ENCODE measurements around the gene SEMA6A. TPM values are rescaled to one million over a fixed set of nuclear protein-coding genes. Genes with fewer than 3 reads are reported as not detected.
A peak's percentile ranks its signal among the peaks of the same experiment; 100 is the strongest.

Gene SEMA6A
- total and polyA plus RNA-seq, 10 donors: 0.88 to 78.6 (median 30.4) TPM

DNA sequence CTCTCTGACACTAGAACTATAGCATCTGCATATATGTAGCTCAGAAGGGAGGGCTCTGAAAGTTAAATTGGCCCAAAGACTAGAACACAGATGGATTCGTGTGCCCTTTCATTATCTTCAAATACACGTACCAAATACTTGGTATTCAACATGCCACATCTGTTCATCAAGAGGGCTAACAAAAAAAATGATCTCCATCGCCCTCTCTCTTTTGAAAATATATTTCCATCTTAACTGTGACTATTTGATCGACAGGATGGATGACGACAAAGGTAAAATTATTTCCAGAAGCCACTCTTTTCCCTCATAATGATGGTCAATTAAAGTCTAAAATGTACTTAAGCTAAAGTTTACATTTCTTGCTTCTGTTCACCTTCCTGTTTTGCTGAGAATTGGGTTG, 77.0 kb downstream of the SEMA6A start:
- H3K9me3 ChIP-seq: no peaks in the 10 kb centered on the region
- TF ChIP-seq, protein P1, sequence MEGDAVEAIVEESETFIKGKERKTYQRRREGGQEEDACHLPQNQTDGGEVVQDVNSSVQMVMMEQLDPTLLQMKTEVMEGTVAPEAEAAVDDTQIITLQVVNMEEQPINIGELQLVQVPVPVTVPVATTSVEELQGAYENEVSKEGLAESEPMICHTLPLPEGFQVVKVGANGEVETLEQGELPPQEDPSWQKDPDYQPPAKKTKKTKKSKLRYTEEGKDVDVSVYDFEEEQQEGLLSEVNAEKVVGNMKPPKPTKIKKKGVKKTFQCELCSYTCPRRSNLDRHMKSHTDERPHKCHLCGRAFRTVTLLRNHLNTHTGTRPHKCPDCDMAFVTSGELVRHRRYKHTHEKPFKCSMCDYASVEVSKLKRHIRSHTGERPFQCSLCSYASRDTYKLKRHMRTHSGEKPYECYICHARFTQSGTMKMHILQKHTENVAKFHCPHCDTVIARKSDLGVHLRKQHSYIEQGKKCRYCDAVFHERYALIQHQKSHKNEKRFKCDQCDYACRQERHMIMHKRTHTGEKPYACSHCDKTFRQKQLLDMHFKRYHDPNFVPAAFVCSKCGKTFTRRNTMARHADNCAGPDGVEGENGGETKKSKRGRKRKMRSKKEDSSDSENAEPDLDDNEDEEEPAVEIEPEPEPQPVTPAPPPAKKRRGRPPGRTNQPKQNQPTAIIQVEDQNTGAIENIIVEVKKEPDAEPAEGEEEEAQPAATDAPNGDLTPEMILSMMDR (IDR thresholded peaks at IDR 0.05 in 8 of 11, conservative IDR thresholded peaks at IDR 0.05 in 3 of 11): no peak
- TF ChIP-seq POLR2A (IDR thresholded peaks at IDR 0.05) (no peak), POLR2AphosphoS5 (IDR thresholded peaks at IDR 0.05) (no peak)
- H3K4me1 ChIP-seq: peaks cover 0 to 5% (median 0%) of the 10 kb centered on the region in 6 donors
- 88 to 94% (median 91%) methylated on average over 5 of the region's 5 CpGs for WGBS, 5 donors
- intact Hi-C loops (cut with DNase I; ENCODE audit: low total_unique reads): no loop called here
- H3K27ac ChIP-seq: peak overlapping the region in 2 of 8 donors; percentile 8 to 26
- H3K4me3 ChIP-seq: no peak overlapping the region
- no peaks in the 10 kb centered on the region for H3K27me3 ChIP-seq (replicated peaks in 1 of 7)
- no peak for DNase-seq
- peaks cover 0 to 27% (median 0%) of the 10 kb centered on the region in 6 donors for H3K36me3 ChIP-seq

DNA sequence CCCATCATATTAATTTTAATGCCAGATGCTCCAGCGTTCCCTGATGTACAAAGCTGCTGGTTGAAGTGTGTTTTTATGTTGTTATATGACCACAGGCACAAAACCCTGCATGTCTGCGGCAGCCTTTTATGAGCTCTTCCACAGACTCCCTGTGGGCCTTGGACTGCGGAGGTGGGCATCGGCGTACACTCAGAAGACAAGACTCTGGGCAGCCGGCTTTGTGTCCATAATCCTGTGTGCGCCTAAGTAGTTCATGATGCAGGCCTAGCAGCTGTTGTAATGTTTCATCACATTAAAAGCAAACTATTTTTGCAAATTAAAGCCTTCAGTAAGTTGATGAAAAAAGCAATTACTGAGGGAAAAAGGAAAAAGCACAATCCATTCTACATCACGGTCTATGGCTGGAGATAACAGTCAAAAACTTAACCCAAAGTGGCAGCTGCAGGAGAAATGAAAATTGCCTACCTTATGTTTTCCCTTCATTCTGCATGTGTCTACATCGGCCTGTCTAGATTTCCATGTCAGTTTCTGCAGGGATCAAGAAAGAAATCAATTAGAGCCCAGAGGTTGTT, 78.8 kb downstream of the SEMA6A start:
- WGBS, 5 donors: 92 to 98% (median 97%) methylated on average over 9 of the region's 9 CpGs
- Histone ChIP-seq H3K27ac (no peak overlapping the region), H3K4me3 (no peak overlapping the region), H3K4me1 (peaks cover 0 to 19% (median 6%) of the 10 kb centered on the region in 6 donors), H3K27me3 (replicated peaks in 1 of 7) (no peaks in the 10 kb centered on the region), H3K9me3 (no peaks in the 10 kb centered on the region), H3K36me3 (peaks cover 0 to 26% (median 0%) of the 10 kb centered on the region in 6 donors)
- intact Hi-C loops (cut with DNase I; ENCODE audit: low total_unique reads): no loop called here
- no peak for DNase-seq
- TF ChIP-seq POLR2AphosphoS5 (IDR thresholded peaks at IDR 0.05): no peak
- no peak for TF ChIP-seq POLR2A (IDR thresholded peaks at IDR 0.05)
- TF ChIP-seq, protein P1 (IDR thresholded peaks at IDR 0.05 in 8 of 11, conservative IDR thresholded peaks at IDR 0.05 in 3 of 11): no peak

- H3K9me3 ChIP-seq: no peaks in the 10 kb centered on the region
- intact Hi-C loops (cut with DNase I; ENCODE audit: low total_unique reads): no loop called here
- no peak for TF ChIP-seq POLR2A (IDR thresholded peaks at IDR 0.05)
- TF ChIP-seq, protein P1 (IDR thresholded peaks at IDR 0.05 in 8 of 11, conservative IDR thresholded peaks at IDR 0.05 in 3 of 11): no peak
- no peak for TF ChIP-seq POLR2AphosphoS5 (IDR thresholded peaks at IDR 0.05)
- H3K4me3 ChIP-seq: no peak overlapping the region
- peaks cover 0 to 19% (median 6%) of the 10 kb centered on the region in 6 donors for H3K4me1 ChIP-seq
- H3K27me3 ChIP-seq (replicated peaks in 1 of 7): no peaks in the 10 kb centered on the region
- DNase-seq: no peak
- WGBS, 5 donors: 61 to 79% (median 74%) methylated on average over 6 of the region's 6 CpGs
- H3K36me3 ChIP-seq: peaks cover 0 to 20% (median 0%) of the 10 kb centered on the region in 6 donors
- no peak overlapping the region for H3K27ac ChIP-seq
Measured at GRCh38 chr5:116494784-116495450, 79.7 kb downstream of the SEMA6A start.

GRCh38 chr5:116492776-116493175, 81.8 kb downstream of the SEMA6A start:
- intact Hi-C loops (cut with DNase I; ENCODE audit: low total_unique reads): no loop called here
- Histone ChIP-seq H3K9me3 (no peaks in the 10 kb centered on the region), H3K27ac (no peak overlapping the region), H3K36me3 (peaks cover 0 to 35% (median 0%) of the 10 kb centered on the region in 6 donors), H3K4me1 (peaks cover 0 to 19% (median 6%) of the 10 kb centered on the region in 6 donors), H3K4me3 (no peak overlapping the region), H3K27me3 (replicated peaks in 1 of 7) (no peaks in the 10 kb centered on the region)
- DNase-seq: no peak
- TF ChIP-seq, protein P1 (IDR thresholded peaks at IDR 0.05 in 8 of 11, conservative IDR thresholded peaks at IDR 0.05 in 3 of 11): no peak
- TF ChIP-seq POLR2A (IDR thresholded peaks at IDR 0.05) (no peak), POLR2AphosphoS5 (IDR thresholded peaks at IDR 0.05) (no peak)
- 56 to 71% (median 63%) methylated on average over 3 of the region's 3 CpGs for WGBS, 5 donors
